GM21526 (cell line): ENCODE results near the gene AQP12A.
"Not testable (repeated sequence)": the region's sequence is repeated elsewhere in the genome, so short reads cannot be mapped to it uniquely, and the experiment has no call there.

Experiments
- ATAC-seq: cut with Tn5 transposase; IDR thresholded peaks from one replicate; pipeline ENCODE4 v1.9.1; 2021; ENCODE audit warnings: moderate library complexity; ENCODE audit not compliant: unreplicated experiment, low FRiP score

The AQP12A gene, protein sequence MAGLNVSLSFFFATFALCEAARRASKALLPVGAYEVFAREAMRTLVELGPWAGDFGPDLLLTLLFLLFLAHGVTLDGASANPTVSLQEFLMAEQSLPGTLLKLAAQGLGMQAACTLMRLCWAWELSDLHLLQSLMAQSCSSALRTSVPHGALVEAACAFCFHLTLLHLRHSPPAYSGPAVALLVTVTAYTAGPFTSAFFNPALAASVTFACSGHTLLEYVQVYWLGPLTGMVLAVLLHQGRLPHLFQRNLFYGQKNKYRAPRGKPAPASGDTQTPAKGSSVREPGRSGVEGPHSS

DNA sequence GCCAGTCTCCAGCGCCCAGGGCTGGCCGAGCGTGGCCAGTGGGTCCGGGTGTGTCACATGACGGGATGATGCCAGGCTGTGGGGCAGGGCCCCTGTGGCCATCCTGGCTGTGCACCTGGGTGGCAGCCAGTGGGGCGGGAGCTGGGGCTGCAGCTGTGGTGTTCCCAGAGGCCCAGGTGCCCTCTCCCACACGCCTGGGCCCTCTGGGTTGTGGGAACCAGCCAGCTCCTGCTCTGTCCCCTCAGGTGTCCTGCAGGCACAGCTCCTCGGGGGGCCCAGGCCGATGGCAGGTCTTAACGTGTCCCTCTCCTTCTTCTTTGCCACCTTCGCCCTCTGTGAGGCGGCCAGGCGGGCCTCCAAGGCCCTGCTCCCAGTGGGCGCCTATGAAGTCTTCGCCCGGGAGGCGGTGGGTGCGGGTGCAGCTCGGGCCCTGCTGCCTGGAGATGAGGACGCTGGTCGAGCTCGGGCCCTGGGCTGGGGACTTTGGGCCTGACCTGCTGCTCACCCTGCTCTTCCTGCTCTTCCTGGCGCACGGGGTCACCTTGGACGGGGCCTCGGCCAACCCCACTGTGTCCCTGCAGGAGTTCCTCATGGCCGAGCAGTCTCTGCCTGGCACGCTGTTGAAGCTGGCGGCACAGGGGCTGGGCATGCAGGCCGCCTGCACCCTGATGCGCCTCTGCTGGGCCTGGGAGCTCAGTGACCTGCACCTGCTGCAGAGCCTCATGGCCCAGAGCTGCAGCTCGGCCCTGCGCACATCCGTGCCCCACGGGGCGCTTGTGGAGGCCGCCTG, at the start of gene AQP12A:
TSS of gene AQP12A (plus strand) at position 236 of the 790 bp plus-strand sequence. CDS start at position 284, 48 bp downstream.
- not testable (repeated sequence) for ATAC-seq

DNA sequence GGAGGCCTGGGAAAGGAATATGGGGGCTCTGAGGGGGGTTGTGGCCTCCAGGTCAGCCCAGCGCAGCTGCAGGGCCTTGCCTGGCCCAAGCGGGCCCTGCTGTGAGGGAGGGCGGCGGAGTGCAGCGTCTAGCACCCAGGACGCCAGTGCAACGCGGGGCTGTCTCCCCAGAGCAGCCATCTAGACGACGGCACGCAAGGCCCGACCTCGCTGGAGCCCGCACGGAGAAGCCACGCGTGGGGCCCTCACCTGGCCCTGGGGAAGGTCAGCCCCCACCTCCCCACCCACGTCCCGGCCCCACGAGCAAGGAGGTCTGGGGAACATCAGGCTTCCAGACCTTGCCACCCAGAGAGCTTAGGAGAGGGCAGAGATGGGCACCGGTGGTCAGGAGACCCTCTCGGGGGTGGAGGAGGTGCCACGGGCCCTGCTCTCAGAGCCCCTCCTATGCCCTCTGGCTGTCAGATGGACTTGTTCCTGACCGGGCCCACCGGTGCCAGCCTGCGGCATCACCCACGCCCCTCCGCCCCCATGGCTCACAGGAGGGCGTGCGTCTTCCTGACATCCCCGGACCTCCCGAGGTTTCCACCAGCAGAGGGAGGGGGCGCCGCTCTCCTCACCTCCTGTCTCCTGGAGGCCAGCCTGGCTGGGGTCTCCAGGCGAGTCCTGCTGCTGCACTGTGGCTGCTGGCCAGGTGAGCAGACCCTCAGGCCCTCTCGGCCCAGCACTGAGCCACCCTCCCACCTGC, 49.4 kb upstream of the AQP12A start:
- ATAC-seq, result no peak

DNA sequence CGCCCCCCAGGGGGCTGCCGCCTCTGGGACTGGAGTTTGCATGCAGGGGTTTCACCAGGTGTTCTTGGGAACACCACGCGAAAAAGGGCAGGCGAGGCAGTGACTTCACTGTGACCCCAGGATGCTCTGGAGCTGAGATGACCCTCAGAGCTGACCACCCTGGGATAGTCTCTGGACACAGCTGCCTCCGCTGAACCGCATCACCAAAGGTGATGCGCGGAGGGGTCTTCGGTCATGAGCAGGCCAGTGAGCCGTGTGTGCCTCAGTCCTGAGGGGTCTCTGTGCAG, 48.9 kb upstream of the AQP12A start:
- ATAC-seq, result no peak

DNA sequence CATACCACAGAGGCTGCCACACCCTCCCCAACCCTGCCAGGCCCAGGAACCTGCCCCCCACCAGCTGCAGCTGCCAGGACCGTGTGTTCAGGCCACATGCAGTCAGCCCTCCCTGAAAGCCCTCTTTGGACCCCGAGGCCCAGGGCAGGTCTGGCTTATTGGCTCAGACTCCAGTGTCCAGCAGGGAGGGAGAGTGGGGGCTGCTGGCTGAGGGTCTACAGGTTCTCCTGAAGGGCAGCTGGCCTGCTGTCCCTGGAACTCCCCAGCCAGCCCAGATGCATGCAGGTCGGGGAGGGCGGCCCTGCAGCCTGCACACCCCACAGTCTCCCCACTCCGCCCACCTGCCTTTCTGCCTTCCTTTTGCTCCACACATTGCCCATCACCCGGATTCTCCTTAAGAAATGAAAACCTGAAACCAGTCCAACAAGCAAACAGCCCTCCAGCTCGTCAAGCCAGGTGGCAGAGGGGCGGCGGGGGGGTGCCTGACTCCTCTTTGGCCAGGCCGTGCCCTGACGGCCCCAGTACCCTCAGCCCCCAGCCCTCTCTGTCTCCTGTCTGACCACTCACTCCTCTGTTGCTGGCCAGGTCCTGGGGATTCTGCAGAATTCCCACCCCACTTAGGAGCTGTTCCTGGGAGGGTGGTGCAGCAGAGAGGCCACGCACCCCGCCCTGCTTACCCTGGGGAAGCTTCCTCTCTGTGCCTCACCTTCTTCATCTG, 48.4 kb upstream of the AQP12A start:
- ATAC-seq, result no peak

DNA sequence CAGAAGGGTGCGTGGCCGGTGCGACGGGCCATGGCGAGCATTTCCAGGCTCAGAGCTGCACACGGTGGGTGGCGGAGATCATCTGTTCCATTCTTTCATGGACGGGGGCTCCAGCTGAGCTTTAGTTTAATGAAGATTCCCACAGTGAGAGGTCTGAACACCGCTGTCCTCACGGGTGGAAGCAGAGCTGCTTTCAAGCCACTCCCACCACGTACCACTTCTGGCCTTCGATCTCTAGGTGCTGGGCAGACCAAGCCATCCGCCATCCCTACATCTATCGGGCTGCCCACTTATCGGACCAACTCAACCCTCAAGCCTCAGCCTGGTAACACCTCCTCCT, 47.9 kb upstream of the AQP12A start:
- ATAC-seq, result no peak

DNA sequence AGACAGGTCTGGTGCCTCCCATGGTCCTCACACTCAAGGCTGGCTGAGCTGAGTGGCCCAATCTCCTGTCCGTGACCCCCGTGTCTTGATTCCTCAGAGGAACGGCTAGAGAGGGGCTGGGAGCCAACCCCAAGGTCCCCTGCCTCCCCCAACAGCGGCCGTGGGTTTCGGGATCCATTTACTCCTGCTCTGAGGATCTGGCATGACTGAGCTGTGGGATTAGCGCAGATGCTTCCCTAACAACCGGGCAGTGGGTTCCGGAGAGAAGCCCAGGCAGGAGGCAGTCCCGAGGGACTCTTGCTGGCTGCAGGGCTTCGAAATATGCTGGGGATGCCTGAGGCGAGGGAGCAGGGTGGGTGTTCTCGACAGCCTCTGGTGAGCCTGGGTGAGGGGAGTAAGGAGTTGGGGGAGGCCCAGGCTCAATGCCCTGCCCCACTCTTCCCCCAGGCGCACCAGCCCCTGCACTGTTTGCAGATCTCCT, 47.5 kb upstream of the AQP12A start:
- ATAC-seq, result no peak

DNA sequence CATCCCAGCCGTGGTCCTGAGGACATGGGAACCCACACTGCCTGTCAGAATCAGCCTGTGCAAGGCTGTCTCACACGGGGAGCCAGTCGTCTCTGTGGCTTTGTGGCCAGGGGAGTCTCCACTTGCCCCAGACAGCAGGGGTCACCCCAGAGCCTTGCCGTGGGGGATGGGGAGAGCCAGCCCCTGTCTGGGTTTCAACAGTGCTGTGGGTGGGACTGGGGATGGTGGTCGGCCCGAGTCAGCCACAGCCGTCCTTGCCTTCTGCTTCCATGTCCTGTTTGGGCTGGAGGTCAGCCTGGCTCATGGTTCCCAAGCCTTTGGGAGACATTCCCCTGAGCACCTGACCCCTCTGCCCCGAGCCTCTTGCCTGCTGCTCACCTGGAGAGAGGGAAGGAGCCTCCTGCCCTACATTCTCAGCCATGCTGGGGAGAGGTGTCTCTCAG, 46.8 kb upstream of the AQP12A start:
- no peak for ATAC-seq

DNA sequence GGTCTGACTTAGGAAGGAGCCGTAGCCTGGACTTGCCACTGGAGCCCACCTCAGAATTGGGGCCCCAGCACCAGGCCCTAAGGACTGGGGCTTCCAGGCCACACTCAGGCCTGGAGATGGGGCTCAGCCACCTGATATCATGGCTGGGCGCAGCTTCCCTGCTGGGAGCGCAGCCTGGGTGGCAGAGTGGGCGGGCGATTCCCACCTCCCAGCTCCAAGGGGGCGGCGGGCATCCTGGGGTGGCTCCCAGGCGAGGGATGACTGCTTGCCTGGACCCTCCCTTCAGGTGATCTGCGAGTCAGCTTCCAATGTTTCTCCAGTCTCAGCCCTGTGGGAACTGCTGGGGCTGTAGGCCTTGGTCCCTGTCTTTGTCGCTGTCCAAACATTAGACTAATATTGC, 46.3 kb upstream of the AQP12A start:
- ATAC-seq, result no peak

DNA sequence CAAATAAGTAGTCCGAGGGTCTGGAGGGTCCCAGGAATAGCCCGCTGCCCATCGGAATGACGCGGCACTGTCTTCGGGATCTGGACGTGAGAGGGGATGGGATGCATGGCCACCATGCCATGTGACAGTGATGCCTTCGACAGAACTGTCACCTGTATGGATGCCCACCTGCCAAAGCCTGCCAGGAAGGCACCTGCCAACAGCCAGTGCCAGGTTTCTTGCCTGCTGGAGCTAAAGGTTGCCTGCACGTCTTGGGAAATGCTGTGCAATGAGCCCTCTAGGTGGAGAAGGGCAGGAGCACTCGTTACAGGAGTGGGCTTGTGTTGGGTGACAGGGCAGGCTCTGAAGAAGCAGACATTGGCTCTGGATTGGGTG, 45.9 kb upstream of the AQP12A start:
- ATAC-seq, result no peak

DNA sequence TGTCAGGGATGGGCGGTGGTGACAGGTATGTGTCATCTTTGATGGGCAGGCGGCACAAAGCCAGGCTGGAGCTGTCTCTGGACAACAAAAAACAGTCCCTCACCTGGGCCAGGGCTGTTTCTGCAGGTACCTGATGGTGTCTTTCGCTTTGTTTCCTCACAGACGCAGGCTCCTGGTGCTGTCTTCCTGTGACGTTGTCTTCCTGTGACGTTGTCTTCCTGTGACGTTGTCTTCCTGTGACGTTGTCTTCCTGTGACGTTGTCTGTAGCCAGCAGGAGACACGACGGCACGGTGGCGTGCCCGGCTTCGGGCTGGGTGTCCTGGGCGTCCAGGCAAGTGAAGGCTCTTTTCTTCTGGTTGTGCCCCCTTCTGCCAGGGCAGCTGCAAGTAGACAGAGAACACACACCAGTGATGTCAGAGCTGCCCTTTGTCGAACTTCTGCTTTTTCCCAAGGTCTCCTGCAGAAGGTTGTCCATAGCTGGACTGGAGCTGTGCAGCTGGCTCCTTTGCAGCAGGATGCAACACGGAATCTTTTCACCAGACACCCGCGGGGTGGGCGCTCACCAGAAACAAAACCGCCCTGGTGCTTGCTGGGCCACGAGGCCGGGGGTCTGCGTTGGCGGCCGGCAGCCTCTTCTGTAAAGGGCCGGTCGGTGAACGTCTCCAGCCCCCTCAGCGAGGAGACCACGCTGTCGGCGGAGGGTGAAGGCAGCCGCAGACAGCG, 45.3 kb upstream of the AQP12A start:
- no peak for ATAC-seq

DNA sequence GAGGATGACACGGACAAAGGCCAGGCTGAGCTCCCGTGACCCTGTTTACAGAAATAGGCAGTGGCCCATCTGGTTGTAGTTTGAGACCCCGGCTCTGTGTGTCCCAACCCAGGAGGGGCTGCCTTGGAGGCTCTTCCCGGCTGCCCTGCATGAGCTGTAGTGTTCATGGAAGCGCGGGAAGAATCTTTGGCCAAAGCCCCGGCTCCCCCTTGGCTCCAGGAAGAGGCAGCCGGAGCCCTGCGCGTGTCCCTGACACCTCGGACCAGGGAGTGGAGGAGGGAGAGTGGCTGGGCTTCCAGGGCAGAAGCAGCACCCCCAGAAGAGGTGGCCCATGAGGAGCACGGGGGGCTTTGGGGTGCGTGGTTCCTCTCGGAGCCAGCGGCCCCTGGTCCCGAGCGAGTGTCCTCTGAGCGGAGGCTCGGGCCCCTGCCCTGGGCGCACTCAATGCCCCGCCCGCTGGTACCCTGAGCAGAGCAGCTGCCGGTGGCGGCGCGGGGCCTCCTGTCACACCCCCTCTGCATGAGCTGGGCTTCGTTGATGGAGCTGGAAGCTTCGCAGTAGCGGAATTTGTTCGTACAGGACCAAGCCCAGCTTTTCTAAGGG, 44.7 kb upstream of the AQP12A start:
- ATAC-seq, result no peak

DNA sequence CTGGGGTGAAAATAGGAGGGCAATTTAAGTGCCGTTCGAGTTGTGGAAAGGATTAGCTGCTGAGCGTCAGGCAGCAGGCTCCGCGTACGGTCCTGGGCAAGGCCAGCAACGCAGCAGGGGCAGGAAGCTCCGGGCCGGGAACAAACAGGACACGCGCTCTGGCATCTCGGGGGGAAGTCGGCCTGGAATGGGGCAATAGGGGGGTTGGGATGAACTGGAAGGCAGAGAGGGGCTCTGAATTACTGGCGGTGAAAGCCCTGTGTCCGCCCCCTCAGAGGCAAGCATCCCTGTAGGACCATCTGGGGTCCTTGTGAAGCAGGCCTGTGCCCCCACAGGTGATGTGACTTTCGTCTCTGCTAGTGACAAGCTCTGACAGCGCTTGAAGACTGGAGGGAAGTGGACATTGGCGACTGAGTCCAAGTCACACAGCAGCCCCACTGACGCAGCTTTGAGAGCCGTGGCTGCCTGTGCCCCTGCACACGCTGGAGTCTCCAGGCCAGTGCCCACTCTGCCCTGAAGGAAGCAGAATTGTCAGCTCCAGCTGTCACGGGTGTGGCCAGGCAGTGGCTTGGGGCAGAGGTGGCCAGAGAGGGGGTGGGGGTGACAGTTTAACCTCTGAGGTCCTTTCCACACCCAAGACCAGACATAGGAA, 44.0 kb upstream of the AQP12A start:
- no peak for ATAC-seq

DNA sequence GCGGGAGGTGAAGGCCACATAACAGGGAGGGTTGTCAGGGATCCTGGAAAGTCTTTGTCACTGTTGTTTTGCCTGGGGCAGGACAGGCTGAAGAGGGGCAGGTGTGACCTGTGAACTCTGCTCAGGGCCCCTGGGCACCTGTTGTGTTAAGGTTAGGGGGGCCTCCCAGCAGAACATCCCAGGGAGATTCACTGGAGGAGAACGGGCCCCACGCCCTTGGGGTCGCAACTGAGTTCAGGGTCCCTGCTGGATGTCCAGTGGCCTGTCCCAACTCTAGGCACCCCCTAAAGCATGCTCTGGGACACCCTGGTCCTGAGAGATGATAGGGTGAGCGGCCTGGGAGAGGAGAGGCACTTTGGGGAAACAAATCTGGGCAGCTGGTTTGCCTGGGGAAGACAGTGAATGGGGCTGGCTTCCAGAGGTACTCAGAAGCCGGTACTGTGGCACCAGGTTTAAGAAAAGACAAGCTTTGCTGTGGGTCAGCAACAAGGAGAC, 43.5 kb upstream of the AQP12A start:
- no peak for ATAC-seq

DNA sequence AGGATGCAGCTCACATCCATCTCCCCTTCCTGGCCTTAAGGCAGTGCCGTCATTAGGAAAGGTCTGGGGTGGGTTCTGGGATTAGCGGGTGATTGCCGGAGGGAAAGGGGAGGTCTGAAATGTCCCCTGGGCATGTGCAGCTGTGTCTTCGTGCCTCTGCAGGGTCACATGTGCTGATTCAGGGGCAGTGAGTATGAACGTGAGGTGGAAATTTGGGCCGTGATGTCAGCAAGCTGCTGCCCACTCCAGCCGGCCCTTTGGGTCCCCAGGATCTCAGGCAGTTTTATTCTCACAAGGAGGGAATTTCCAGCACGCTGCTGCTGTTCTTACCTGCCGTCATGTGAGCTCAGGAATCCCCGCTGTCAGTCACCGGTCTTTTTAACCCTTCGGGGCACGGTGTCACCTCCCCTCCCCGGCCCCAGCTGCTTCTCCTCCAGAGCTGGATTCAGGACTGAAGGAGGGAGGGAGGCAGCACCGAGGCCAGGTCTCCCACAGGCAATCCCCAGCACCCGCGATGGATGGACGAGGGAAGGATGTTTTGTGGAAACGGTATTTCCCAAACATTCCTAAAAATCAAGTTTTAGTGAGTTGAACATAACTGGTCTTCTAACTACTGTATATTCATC, 42.9 kb upstream of the AQP12A start:
- no peak for ATAC-seq

DNA sequence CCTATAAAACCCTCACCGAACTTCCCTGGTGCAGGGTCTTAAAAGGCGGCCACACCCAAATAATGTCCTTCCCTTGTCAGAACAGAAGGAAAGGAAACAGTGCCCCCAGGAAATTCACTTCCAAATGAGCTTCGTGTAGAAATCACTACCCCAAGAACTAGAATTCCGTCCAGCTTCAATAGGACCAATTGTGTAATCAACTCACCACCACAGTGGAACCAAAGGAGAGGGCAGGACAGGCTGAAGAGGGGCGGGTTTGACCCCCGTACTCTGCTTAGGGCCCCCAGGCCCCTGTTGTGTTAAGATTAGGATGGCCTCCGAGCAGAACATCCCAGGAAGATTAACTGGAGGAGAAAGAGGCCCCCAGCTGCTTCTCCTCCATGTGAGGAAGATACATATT, 42.3 kb upstream of the AQP12A start:
- no peak for ATAC-seq

DNA sequence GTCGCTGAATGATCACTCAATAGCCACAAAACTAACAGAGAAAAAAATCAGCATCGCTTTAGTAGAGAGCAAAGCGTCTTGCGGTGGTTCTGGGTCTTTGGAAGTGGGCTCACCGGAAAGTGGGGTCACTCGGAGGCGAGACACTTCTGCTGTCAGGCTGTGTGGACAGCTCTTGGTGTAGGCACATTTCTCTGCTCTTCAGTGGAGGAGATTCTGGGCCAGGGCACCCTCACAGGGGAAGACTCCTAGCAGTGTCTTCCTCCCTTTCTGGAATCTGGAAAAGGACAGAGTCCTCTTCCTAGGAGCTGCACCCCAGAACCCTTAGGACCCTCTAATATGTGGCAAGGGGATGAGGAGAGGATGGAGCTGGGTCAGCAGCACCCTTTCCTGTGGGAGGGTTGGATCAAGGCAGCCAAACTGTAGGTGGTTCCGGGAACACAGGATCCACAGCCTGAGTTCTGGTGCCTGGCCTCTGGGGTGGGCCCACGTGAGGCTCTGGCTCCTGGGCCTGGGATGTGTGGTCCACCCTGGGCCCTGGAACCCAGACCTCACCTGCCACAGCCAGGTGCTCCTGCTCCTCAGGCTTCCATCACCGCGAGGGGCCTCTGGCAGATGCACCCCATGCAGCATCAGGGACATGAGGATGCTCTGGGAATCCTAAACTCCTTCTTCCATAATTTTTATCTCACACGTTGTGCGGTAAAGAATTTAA, 41.3 kb upstream of the AQP12A start:
- no peak for ATAC-seq

DNA sequence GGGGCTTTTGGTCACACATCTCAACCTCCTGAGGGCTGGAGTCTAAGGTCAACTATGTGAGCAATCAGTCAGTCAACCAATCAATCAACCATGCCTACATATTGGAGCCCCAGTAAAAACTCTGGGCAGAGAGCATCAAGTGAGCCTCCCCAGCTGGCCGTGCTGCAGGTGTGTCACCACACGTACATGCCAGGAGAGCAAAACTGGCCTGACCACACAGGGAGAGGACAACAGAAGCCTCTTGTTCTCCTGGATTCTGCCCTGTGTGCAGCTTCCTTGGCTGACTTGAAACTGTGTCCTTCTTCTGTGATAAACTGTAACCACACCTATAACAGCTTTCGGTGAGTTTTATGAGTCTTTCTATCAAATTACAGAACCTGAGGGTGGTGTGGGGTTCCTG, 40.5 kb upstream of the AQP12A start:
- no peak for ATAC-seq
